Central memory CD4-positive, alpha-beta T cell (primary cell): Measurements from ENCODE around the gene SCP2.
"Not testable (repeated sequence)": the region's sequence is repeated elsewhere in the genome, so short reads cannot be mapped to it uniquely, and the experiment has no call there.

Source experiments
- DNase-seq: peaks from one replicate; pipeline ENCODE4 v3.0.0; 2022

Gene SCP2

DNA sequence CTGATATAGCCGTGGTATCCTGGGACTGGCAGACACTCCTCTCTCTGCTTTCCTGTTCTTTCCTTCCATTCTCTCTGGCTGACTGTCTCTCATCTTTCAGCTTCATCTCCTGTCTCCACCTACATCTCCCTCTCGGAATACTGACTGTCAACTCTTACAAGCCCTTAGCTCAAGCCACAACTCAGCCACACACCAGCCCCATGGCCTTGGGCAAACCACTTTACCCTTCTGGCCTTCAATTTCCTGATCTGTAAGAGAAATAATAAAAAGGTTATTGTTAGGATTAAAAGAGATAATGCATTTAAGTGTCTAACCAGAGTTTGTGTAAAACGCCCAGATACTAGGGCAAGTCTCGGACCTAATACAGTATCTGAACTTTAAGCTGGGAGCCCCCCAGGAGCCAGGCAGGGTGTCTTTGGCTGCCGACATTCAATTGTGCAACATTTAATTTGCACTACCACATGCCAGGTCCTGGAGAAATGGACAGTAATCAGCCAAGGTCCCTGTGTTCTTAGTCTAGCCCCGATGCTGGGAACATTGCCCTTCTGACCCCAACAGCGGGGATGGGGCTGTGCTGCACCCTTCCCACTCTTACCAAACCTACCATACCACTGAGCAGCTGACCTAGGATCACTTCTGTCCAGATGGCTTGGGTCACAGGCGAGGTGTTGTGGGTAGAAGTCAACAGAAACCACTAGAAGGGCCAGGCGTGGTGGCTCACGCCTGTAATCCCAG is 10.7 kb upstream of the SCP2 start:
- DNase-seq, result no peak

DNA sequence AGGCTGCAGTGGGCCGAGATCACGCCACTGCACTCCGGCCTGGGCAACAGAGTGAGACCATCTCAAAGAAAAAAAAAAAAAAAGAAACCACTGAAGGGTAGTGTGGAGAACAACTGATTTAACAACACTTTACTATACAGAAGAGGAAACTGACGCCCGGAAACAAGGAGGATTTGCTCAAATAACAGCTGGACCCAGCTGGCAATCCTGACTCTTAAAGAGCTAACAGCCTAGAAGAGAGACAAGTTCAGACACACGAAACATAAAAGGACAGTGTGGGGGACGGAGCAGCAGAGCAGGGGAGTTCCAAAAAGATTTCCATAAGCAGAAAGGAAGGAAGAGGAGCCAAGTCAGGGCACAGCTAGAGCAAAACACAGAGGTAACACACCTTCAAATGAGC is 9.9 kb upstream of the SCP2 start:
- DNase-seq, result no peak

- DNase-seq, result no peak
Observed at GRCh38 chr1:52917581-52917980, 9.5 kb upstream of the SCP2 start.

DNA sequence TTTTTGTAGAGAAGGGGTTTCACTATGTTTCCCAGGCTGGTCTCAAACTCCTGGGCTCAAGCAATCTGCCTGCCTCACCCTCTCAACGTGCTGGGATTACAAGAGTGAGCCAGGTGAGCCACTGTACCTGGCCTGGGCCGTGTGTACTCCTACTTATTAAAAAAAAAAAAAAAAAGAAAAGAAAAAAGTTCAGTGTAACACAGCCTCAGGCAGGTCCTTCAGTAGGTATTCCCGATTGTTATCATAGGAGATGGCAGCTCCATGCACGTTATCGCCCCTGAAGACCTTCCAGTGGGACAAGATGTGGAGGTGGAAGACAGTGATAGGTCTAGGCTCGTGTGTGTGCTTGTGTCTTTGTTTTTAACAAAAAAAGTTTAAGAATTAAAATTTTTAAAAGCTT is 8.9 kb upstream of the SCP2 start:
- no peak for DNase-seq

DNA sequence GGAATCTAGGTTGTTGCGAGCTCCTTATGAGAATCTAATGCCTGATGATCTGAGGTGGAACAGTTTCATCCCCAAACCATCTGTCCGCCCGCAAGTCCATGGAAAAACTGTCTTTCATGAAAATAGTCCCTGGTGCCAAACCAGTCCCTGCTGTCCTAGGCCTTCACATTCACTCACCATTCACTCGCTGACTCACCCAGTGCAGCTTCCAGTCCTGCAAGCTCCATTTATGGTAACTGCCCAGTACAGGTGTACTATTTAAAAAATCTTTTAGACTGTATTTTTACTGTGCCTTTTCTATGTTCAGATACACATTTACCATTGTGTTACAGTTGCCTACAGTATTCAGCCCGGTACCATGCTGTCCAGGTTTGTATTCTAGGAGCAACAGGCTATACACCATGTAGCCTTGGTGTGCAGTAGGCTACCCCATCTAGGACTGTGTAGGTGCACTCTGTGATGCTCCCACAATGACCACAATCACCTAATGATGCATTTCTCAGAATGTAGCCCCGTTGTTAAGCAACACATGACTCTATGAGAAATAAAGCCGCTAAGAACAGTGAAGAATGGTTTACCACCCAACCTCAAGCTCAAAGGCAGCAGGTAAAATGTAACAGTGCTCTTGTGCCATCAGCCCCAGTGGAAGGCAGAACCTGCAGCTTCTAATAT is 7.9 kb upstream of the SCP2 start:
- no peak for DNase-seq

GRCh38 chr1:52919723-52920483 is 7.2 kb upstream of the SCP2 start:
- no peak for DNase-seq

- no peak for DNase-seq
Observed at GRCh38 chr1:52920791-52921291, 6.2 kb upstream of the SCP2 start.

DNA sequence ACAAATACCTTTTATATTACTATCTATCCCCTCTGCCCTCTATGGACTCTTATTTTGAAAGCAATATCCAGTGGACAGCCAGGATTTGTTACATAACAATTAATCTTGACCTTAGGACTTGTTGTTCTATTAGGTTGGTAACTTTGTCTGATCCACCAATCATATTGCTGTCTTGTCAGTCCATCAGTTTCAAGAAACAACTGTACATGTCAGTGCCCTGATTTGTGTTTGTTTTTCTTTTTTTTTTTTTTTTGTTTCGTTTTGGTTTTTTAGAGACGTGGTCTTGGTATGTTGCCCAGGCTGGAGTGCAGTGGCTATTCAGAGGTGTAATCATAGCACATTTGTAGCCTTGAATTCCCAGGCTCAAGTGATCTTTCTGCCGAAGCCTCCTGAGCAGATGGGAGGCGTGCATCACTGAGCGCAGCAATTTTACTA is 1.5 kb upstream of the SCP2 start:
- DNase-seq, result no peak

DNA sequence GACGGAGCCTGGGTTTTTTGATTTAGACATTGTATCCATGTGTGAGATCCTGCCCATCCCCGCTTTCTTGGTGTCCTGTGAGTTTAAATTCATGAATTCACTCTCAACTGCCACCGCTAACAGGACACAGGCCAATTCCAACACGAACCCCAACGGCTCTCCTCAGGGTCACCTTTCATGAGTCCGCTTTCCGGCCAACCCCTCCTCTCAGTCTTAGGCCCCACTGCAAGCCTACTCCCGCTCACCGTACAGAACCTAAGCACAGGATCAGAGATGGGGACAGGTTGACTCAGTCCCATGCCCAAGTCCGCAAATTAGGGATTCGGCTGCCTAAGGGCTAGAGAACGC is 238 bp upstream of the SCP2 start:
- no peak for DNase-seq

DNA sequence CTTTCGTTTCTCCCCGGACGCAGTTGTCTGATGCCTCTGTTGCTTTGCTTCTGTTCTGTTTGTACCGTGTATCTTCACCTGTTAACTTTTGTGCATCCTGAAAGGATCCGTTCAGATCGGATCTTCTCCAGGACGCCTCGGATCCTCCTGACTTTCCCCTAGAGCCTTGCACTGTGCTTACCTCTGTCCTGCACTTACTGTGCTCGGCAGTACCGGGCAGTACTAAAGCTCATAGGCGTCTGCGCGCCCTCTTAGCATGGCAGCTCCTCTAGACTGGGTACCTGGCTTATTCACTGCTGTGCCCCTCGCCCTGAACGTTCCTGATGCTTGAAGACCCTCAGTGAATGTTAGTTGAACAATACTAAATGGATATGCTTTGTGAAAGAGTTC is 934 bp downstream of the SCP2 start:
- no peak for DNase-seq

- no peak for DNase-seq
Observed at GRCh38 chr1:52929019-52929418, 1.9 kb downstream of the SCP2 start.

DNA sequence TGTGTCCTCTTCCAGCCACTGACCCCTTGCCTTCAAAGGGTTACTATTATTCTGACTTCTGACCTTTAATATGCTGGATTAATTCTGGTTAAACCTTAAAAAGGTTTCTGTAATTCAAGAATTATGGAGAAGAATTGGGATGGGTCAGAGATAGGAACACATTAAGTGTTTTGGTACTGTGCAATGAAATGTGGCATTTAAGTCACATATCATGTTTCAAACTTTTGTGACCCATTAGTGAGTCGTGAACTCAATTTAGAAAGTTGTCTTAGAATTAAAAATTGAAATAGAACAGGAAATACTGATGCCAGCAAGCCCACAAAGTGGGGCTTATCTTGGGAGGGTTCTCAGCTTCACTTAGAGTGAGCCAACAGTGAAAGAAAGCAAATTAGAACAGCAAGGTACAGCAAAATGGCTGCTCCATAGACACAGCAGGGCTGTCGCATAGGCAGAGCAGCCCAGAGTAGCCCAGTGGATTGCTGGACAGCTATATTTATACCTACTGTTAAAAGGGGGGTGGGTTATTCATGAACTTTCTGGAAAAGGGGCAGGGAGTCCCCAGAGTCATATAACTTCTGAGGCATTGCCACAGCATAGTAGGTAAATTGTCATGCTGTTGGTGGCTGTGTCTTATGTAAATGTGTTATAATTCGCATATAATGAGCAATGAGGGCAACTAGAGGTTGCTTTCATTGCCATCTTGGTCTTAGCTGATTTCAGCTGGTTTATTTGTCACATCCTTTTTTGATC is 10.5 kb downstream of the SCP2 start:
- no peak for DNase-seq

DNA sequence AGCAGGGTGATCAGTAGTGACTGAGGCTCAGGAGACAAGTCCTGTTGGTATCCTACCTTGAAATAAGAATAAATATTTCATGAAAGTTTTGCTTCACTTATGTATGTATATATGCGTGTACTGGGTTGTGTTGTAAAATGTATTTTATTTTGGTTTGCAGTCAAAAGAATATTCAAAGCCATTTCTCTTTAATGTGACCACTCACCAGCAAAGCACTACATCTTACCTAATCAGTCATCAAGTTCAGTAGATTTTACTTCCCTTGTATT is 11.0 kb downstream of the SCP2 start:
- DNase-seq, result no peak

GRCh38 chr1:52943876-52944416 is 16.9 kb downstream of the SCP2 start:
- DNase-seq, result no peak

GRCh38 chr1:52944566-52944965 is 17.5 kb downstream of the SCP2 start:
- no peak for DNase-seq

GRCh38 chr1:52947490-52947889 is 20.4 kb downstream of the SCP2 start:
- DNase-seq, result no peak

DNA sequence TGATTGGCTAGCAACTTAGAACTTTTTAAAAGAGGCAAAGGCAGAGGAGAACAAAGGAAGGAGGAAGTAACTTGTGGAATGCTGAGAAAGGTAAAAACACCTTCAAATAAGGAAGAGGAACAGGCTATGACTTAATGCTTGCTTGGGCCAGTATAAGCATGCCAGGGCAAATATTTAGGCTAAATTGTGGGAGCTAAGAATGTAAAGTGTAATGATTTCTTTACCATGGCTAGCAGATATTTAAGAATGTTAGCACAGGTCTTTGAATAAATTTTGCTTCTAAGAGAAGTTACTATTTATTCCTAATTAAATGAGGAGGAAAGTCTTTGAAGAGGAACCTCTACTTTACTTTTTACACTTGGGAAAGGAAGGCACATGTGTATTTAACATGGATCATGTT is 22.5 kb downstream of the SCP2 start:
- not testable (repeated sequence) for DNase-seq

GRCh38 chr1:52952112-52952511 is 25.0 kb downstream of the SCP2 start:
- DNase-seq, result no peak

DNA sequence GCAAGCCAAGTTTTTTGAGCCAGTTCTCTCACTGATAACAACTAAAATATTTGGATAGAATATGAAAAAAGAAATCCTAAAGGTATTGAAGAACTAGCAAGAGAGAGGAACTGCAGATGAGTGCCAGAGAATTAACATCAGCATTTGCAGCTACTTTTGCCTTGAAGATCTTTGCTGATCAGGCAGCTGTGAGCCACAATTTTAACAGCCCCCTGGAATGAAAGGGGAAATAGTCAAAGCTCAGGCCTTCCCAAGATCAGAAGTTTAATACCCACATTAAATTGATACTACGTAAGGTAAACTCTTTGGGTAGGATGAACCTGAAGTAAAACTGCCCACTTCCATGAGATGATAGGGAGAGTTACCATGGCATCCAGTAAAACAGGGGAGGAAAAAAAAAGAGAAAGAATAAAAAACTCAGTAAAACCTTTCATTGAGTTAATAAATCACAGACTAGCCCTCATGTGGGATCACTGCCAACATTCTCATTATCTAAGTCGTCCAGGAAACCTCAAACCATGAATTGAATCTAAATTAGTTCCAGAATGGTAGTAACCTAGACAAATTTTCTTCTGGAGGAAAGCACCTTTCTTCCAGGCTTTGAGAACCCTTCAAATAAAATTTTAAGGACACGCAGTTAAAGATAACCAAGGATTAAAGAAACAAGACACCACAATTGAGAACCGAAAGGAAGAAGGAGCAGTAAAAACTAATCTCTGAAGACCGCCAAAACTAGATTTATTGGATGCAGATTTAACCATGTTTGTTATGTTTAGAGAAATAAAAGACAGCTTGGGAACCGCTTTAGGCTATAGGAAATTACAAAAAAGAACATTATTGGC is 28.3 kb downstream of the SCP2 start:
- DNase-seq, result no peak

GRCh38 chr1:52963101-52963500 is 36.0 kb downstream of the SCP2 start:
- DNase-seq, result no peak

DNA sequence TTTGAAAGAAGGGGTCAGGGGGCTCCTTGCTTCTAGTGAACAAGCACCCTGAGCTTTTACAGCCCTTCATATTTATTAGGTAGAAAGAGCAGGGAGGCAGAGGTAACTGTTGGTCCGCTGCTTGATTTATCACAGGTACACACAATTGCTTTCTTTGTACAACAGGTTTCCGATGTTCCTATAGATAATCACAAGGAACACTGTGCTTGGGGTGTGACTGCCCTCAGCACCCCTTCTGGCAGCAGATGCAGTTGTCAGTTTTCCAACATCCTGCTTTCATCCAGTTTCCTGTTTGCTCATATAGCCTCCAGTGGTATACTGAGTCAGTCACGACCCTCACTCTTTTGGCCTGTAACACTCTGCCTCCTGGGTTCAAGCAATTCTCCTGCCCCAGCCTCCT is 40.6 kb downstream of the SCP2 start:
- DNase-seq, result no peak

GRCh38 chr1:52969234-52969633 is 42.2 kb downstream of the SCP2 start:
- not testable (repeated sequence) for DNase-seq
